OCI-LY3 (cell line): Measurements from ENCODE around the gene IMMP2L.

Experiments used
- H2AFZ ChIP-seq: fragments of 200-600, 300-600 bp; shearing (Covaris generic); 2 replicates; pipeline ENCODE4 v1.6.0; 2014; ENCODE audit warnings: antibody characterized with exemption, low read depth, low read length
- H3K27ac ChIP-seq: fragments of 200-600, 300-600 bp; sonication (generic); 2 replicates; pipeline ENCODE4 v1.5.1; 2014; ENCODE audit warnings: mild to moderate bottlenecking, low read length, moderate library complexity, mixed read lengths
- H3K27me3 ChIP-seq: fragments of 200-600, 300-600 bp; sonication (generic); 2 replicates; pipeline ENCODE4 v1.6.1; 2014; ENCODE audit warnings: low read depth, low read length, mixed read lengths
- H3K36me3 ChIP-seq: fragments of 200-600, 300-600 bp; sonication (generic); replicated peaks from 2 replicates; pipeline ENCODE3; 2014; ENCODE audit warnings: low read depth, low read length, mixed read lengths
- H3K4me1 ChIP-seq: fragments of 300-600, 200-600 bp; sonication (generic); 2 replicates; pipeline ENCODE4 v1.6.1; 2014; ENCODE audit warnings: low read length, mixed read lengths
- H3K4me2 ChIP-seq: fragments of 200-600, 300-600 bp; sonication (generic); 2 replicates; pipeline ENCODE4 v1.6.1; 2014; ENCODE audit warnings: low read length, mixed read lengths
- H3K4me3 ChIP-seq: fragments of 300-600, 200-600 bp; sonication (generic); 2 replicates; pipeline ENCODE4 v1.5.1; 2014; ENCODE audit warnings: antibody characterized with exemption, mild to moderate bottlenecking, low read length, moderate library complexity
- H3K79me2 ChIP-seq: fragments of 300-600, 200-600 bp; shearing (Covaris generic); 2 replicates; pipeline ENCODE4 v1.6.1; 2014; ENCODE audit warnings: mild to moderate bottlenecking, low read length, mixed read lengths
- H3K9ac ChIP-seq: fragments of 300-600, 200-600 bp; shearing (Covaris generic); 2 replicates; pipeline ENCODE4 v1.6.0; 2014; ENCODE audit warnings: mild to moderate bottlenecking, low read length, moderate library complexity
- H3K9me3 ChIP-seq: fragments of 200-600, 300-600 bp; shearing (Covaris generic); 2 replicates; pipeline ENCODE4 v1.6.1; 2014; ENCODE audit warnings: low read length, mixed read lengths; ENCODE audit not compliant: insufficient read depth
- H4K20me1 ChIP-seq: fragments of 200-600, 300-600 bp; sonication (generic); 2 replicates; pipeline ENCODE4 v1.6.1; 2016; ENCODE audit warnings: low read length, mixed read lengths; ENCODE audit not compliant: insufficient read depth
- CTCF ChIP-seq: fragments of 200-600, 300-600 bp; sonication (generic); IDR thresholded peaks from 2 replicates; pipeline ENCODE4 v1.5.1; 2014; ENCODE audit warnings: antibody characterized with exemption, low read length, low read depth
- EZH2phosphoT487 ChIP-seq: fragments of 200-600 bp; shearing (Covaris generic); IDR thresholded peaks from 2 replicates; pipeline ENCODE4 v1.6.1; 2018; ENCODE audit warnings: antibody characterized with exemption, mixed run types, low read depth

IMMP2L gene

GRCh38 chr7:111108496-111108895 lies 453.8 kb downstream of the IMMP2L start:
- Histone ChIP-seq H3K4me1 (peaks cover 21% of the 10 kb centered on the region), H4K20me1 (no peaks in the 10 kb centered on the region), H3K9me3 (no peaks in the 10 kb centered on the region), H3K4me2 (no peak overlapping the region), H3K4me3 (no peak overlapping the region), H2AFZ (no peak overlapping the region), H3K36me3 (no peaks in the 10 kb centered on the region), H3K79me2 (no peaks in the 10 kb centered on the region), H3K9ac (no peak overlapping the region), H3K27ac (no peak overlapping the region), H3K27me3 (no peaks in the 10 kb centered on the region)
- TF ChIP-seq CTCF = no peak
- no peak for TF ChIP-seq EZH2phosphoT487

- no peak overlapping the region for H2AFZ ChIP-seq
- H3K27me3 ChIP-seq = no peaks in the 10 kb centered on the region
These were observed 454.3 kb downstream of the IMMP2L start for GRCh38 chr7:111108000-111108399.

GRCh38 chr7:111107579-111107978 lies 454.7 kb downstream of the IMMP2L start:
- H3K79me2 ChIP-seq = no peaks in the 10 kb centered on the region
- no peak overlapping the region for H3K4me3 ChIP-seq
- peaks cover 24% of the 10 kb centered on the region for H3K4me1 ChIP-seq
- H3K9me3 ChIP-seq = no peaks in the 10 kb centered on the region
- H3K36me3 ChIP-seq = no peaks in the 10 kb centered on the region
- no peak overlapping the region for H3K9ac ChIP-seq
- H2AFZ ChIP-seq = no peak overlapping the region
- H4K20me1 ChIP-seq = no peaks in the 10 kb centered on the region
- no peak overlapping the region for H3K27ac ChIP-seq
- no peak overlapping the region for H3K4me2 ChIP-seq
- TF ChIP-seq EZH2phosphoT487 = no peak
- no peak for TF ChIP-seq CTCF
- no peaks in the 10 kb centered on the region for H3K27me3 ChIP-seq

More at GRCh38 chr7:111108000-111108399, 454.3 kb downstream of the IMMP2L start:
- Histone ChIP-seq H3K36me3 (no peaks in the 10 kb centered on the region), H3K79me2 (no peaks in the 10 kb centered on the region), H3K27ac (no peak overlapping the region), H3K9me3 (no peaks in the 10 kb centered on the region), H3K4me3 (no peak overlapping the region), H4K20me1 (no peaks in the 10 kb centered on the region), H3K9ac (no peak overlapping the region), H3K4me1 (peaks cover 24% of the 10 kb centered on the region), H3K4me2 (no peak overlapping the region)
- TF ChIP-seq EZH2phosphoT487 (no peak), CTCF (no peak)

GRCh38 chr7:111105269-111105668 lies 457.0 kb downstream of the IMMP2L start:
- H3K9ac ChIP-seq = no peak overlapping the region

More at GRCh38 chr7:111105269-111105668, 457.0 kb downstream of the IMMP2L start:
- no peak for TF ChIP-seq CTCF
- TF ChIP-seq EZH2phosphoT487 = no peak
- peaks cover 24% of the 10 kb centered on the region for H3K4me1 ChIP-seq
- no peak overlapping the region for H2AFZ ChIP-seq
- no peaks in the 10 kb centered on the region for H3K9me3 ChIP-seq
- no peak overlapping the region for H3K4me2 ChIP-seq
- no peaks in the 10 kb centered on the region for H3K79me2 ChIP-seq
- H3K27me3 ChIP-seq = no peaks in the 10 kb centered on the region
- H3K27ac ChIP-seq = no peak overlapping the region
- no peak overlapping the region for H3K4me3 ChIP-seq
- H4K20me1 ChIP-seq = no peaks in the 10 kb centered on the region
- H3K36me3 ChIP-seq = no peaks in the 10 kb centered on the region
